Adipose tissue (tissue), 3 donors: ENCODE results near the gene CLK2. TPM values are rescaled to one million over a fixed set of nuclear protein-coding genes. Genes with fewer than 3 reads are reported as not detected.
"Not testable (repeated sequence)": the region's sequence is repeated elsewhere in the genome, so short reads cannot be mapped to it uniquely, and the experiment has no call there.

Experiments
- H3K27ac ChIP-seq: one replicate; pipeline ENCODE4 v1.5.1; 2013; ENCODE audit warnings: low read depth, low read length
- WGBS, 3 donors: extraction: QIAGEN DNeasy Blood & Tissue Kit; methylation state at CpG; one replicate each; pipeline ENCODE4 v1.1.7; 2013; 5-methylcytosine and 5-hydroxymethylcytosine counted together
- polyA plus RNA-seq, 3 donors: library from polyadenylated mRNA; stranded (reverse); fragments of 200-250 nt; gene quantifications; one replicate each; pipeline ENCODE4 v1.2.3, GENCODE V29; 2013
- donor health status: healthy with polysubstance abuse.
- donor health status: Bipolar disorder and iron deficiency.
- donor health status: healthy.

Gene CLK2
- polyA plus RNA-seq, 3 donors, result 25.1 to 37.9 (median 30.1) TPM

GRCh38 chr1:155300553-155301329 is 27.4 kb upstream of the CLK2 start:
- WGBS, 3 donors, result 81 to 87% (median 85%) methylated on average over 9 of the region's 9 CpGs

GRCh38 chr1:155300024-155300423 is 26.7 kb upstream of the CLK2 start:
- H3K27ac ChIP-seq, result no peak overlapping the region
- WGBS, 3 donors, result 88 to 95% (median 95%) methylated on average over 8 of the region's 8 CpGs

More at GRCh38 chr1:155300553-155301329, 27.4 kb upstream of the CLK2 start:
- no peak overlapping the region for H3K27ac ChIP-seq

GRCh38 chr1:155297384-155297783 is 24.1 kb upstream of the CLK2 start:
- 69 to 76% (median 70%) methylated on average over 7 of the region's 7 CpGs for WGBS, 3 donors
- no peak overlapping the region for H3K27ac ChIP-seq

- no peak overlapping the region for H3K27ac ChIP-seq
- WGBS, 3 donors, result 58 to 93% (median 93%) methylated on average over 3 of the region's 3 CpGs
These were observed 23.4 kb upstream of the CLK2 start for GRCh38 chr1:155296661-155297060.

GRCh38 chr1:155295942-155296267 is 22.6 kb upstream of the CLK2 start:
- H3K27ac ChIP-seq, result no peak overlapping the region
- WGBS, 3 donors, result 78 to 92% (median 91%) methylated on average over 7 of the region's 7 CpGs

GRCh38 chr1:155295183-155295941 is 22.1 kb upstream of the CLK2 start:
- H3K27ac ChIP-seq, result no peak overlapping the region
- WGBS, 3 donors, result 12 to 18% (median 15%) methylated on average over 45 to 47 of the region's 47 CpGs

- no peak overlapping the region for H3K27ac ChIP-seq
- whole genome bisulfite sequencing, 3 donors, result 32 to 39% (median 37%) methylated on average over 41 to 46 of the region's 46 CpGs
These were observed 21.3 kb upstream of the CLK2 start for GRCh38 chr1:155294520-155295182.

- no peak overlapping the region for H3K27ac ChIP-seq
- WGBS, 3 donors, result 80 to 90% (median 89%) methylated on average over 17 of the region's 17 CpGs
These were observed 19.9 kb upstream of the CLK2 start for GRCh38 chr1:155293086-155293749.

- 77 to 85% (median 83%) methylated on average over 10 of the region's 10 CpGs for WGBS, 3 donors
- H3K27ac ChIP-seq, result not testable (repeated sequence)
These were observed 17.7 kb upstream of the CLK2 start for GRCh38 chr1:155291006-155291405.

GRCh38 chr1:155287987-155288543 is 14.8 kb upstream of the CLK2 start:
- H3K27ac ChIP-seq, result no peak overlapping the region
- 89 to 93% (median 91%) methylated on average over 21 of the region's 21 CpGs for WGBS, 3 donors

- WGBS, 3 donors, result 91 to 99% (median 94%) methylated on average over 2 of the region's 2 CpGs
These were observed 13.2 kb upstream of the CLK2 start for GRCh38 chr1:155286544-155286943.

GRCh38 chr1:155285631-155286044 is 12.3 kb upstream of the CLK2 start:
- no peak overlapping the region for H3K27ac ChIP-seq
- 86 to 95% (median 94%) methylated on average over 18 of the region's 18 CpGs for WGBS, 3 donors

More at GRCh38 chr1:155286544-155286943, 13.2 kb upstream of the CLK2 start:
- no peak overlapping the region for H3K27ac ChIP-seq

GRCh38 chr1:155285063-155285462 is 11.8 kb upstream of the CLK2 start:
- no peak overlapping the region for H3K27ac ChIP-seq
- WGBS, 3 donors, result 93 to 95% (median 94%) methylated on average over 14 of the region's 14 CpGs

GRCh38 chr1:155284476-155284875 is 11.2 kb upstream of the CLK2 start:
- H3K27ac ChIP-seq, result no peak overlapping the region
- WGBS, 3 donors, result 86 to 95% (median 92%) methylated on average over 12 of the region's 12 CpGs

GRCh38 chr1:155282488-155283091 is 9.3 kb upstream of the CLK2 start:
- WGBS, 3 donors, result 94 to 96% (median 94%) methylated on average over 26 to 29 of the region's 29 CpGs
- H3K27ac ChIP-seq, result no peak overlapping the region

- H3K27ac ChIP-seq, result no peak overlapping the region
- 75 to 81% (median 80%) methylated on average over 2 of the region's 2 CpGs for WGBS, 3 donors
These were observed 6.0 kb upstream of the CLK2 start for GRCh38 chr1:155279268-155279667.

- 56 to 69% (median 68%) methylated on average over 10 of the region's 10 CpGs for WGBS, 3 donors
- H3K27ac ChIP-seq, result no peak overlapping the region
These were observed 5.4 kb upstream of the CLK2 start for GRCh38 chr1:155278689-155279160.
